ENCODE results near the gene ERO1B.
"Not testable (repeated sequence)": the region's sequence is repeated elsewhere in the genome, so short reads cannot be mapped to it uniquely, and the experiment has no call there.

The ERO1B gene

GRCh38 chr1:236315518-236315917 lies 33.8 kb upstream of the ERO1B start:
- Histone ChIP-seq H3K4me3 (ENCODE audit: low read depth, low read length) (no peak overlapping the region), H3K36me3 (ENCODE audit: control insufficient read depth, insufficient read depth, low read length) (no peaks in the 10 kb centered on the region), H3K27me3 (ENCODE audit: control insufficient read depth, insufficient read depth, low read length) (no peaks in the 10 kb centered on the region), H3K4me1 (ENCODE audit: control insufficient read depth, insufficient read depth, low read length) (peaks cover 13% of the 10 kb centered on the region), H3K27ac (ENCODE audit: low read depth, low read length) (no peak overlapping the region), H3K9ac (ENCODE audit: low read depth, low read length) (no peak overlapping the region), H3K9me3 (ENCODE audit: control insufficient read depth, insufficient read depth, low read length) (no peaks in the 10 kb centered on the region)

GRCh38 chr1:236315092-236315491 lies 33.3 kb upstream of the ERO1B start:
- H3K27me3 ChIP-seq (ENCODE audit: control insufficient read depth, insufficient read depth, low read length): no peaks in the 10 kb centered on the region
- H3K9ac ChIP-seq (ENCODE audit: low read depth, low read length): no peak overlapping the region
- H3K4me3 ChIP-seq (ENCODE audit: low read depth, low read length): no peak overlapping the region
- no peak overlapping the region for H3K27ac ChIP-seq (ENCODE audit: low read depth, low read length)
- no peaks in the 10 kb centered on the region for H3K36me3 ChIP-seq (ENCODE audit: control insufficient read depth, insufficient read depth, low read length)
- H3K4me1 ChIP-seq (ENCODE audit: control insufficient read depth, insufficient read depth, low read length): peaks cover 13% of the 10 kb centered on the region
- no peaks in the 10 kb centered on the region for H3K9me3 ChIP-seq (ENCODE audit: control insufficient read depth, insufficient read depth, low read length)

- not testable (repeated sequence) for H3K27ac ChIP-seq (ENCODE audit: low read depth, low read length); H3K36me3 ChIP-seq (ENCODE audit: control insufficient read depth, insufficient read depth, low read length); H3K9ac ChIP-seq (ENCODE audit: low read depth, low read length); H3K4me3 ChIP-seq (ENCODE audit: low read depth, low read length); H3K27me3 ChIP-seq (ENCODE audit: control insufficient read depth, insufficient read depth, low read length); H3K9me3 ChIP-seq (ENCODE audit: control insufficient read depth, insufficient read depth, low read length)
- peaks cover 13% of the 10 kb centered on the region for H3K4me1 ChIP-seq (ENCODE audit: control insufficient read depth, insufficient read depth, low read length)
Measured at GRCh38 chr1:236314050-236314449, 32.3 kb upstream of the ERO1B start.

- no peaks in the 10 kb centered on the region for H3K36me3 ChIP-seq (ENCODE audit: control insufficient read depth, insufficient read depth, low read length)
- no peak overlapping the region for H3K27ac ChIP-seq (ENCODE audit: low read depth, low read length)
- no peak overlapping the region for H3K4me3 ChIP-seq (ENCODE audit: low read depth, low read length)
- peaks cover 13% of the 10 kb centered on the region for H3K4me1 ChIP-seq (ENCODE audit: control insufficient read depth, insufficient read depth, low read length)
- H3K9me3 ChIP-seq (ENCODE audit: control insufficient read depth, insufficient read depth, low read length): no peaks in the 10 kb centered on the region
- no peak overlapping the region for H3K9ac ChIP-seq (ENCODE audit: low read depth, low read length)
- H3K27me3 ChIP-seq (ENCODE audit: control insufficient read depth, insufficient read depth, low read length): no peaks in the 10 kb centered on the region
Measured at GRCh38 chr1:236313427-236313826, 31.7 kb upstream of the ERO1B start.

- H3K27me3 ChIP-seq (ENCODE audit: control insufficient read depth, insufficient read depth, low read length): no peaks in the 10 kb centered on the region
- H3K36me3 ChIP-seq (ENCODE audit: control insufficient read depth, insufficient read depth, low read length): no peaks in the 10 kb centered on the region
- no peak overlapping the region for H3K27ac ChIP-seq (ENCODE audit: low read depth, low read length)
- peaks cover 13% of the 10 kb centered on the region for H3K4me1 ChIP-seq (ENCODE audit: control insufficient read depth, insufficient read depth, low read length)
- no peak overlapping the region for H3K4me3 ChIP-seq (ENCODE audit: low read depth, low read length)
- H3K9me3 ChIP-seq (ENCODE audit: control insufficient read depth, insufficient read depth, low read length): no peaks in the 10 kb centered on the region
- no peak overlapping the region for H3K9ac ChIP-seq (ENCODE audit: low read depth, low read length)
Measured at GRCh38 chr1:236311040-236311439, 29.3 kb upstream of the ERO1B start.

GRCh38 chr1:236308827-236309226 lies 27.1 kb upstream of the ERO1B start:
- Histone ChIP-seq H3K9me3 (ENCODE audit: control insufficient read depth, insufficient read depth, low read length) (no peaks in the 10 kb centered on the region), H3K27me3 (ENCODE audit: control insufficient read depth, insufficient read depth, low read length) (no peaks in the 10 kb centered on the region), H3K27ac (ENCODE audit: low read depth, low read length) (no peak overlapping the region), H3K36me3 (ENCODE audit: control insufficient read depth, insufficient read depth, low read length) (no peaks in the 10 kb centered on the region), H3K9ac (ENCODE audit: low read depth, low read length) (no peak overlapping the region), H3K4me1 (ENCODE audit: control insufficient read depth, insufficient read depth, low read length) (peaks cover 7% of the 10 kb centered on the region), H3K4me3 (ENCODE audit: low read depth, low read length) (no peak overlapping the region)

GRCh38 chr1:236307435-236307834 lies 25.7 kb upstream of the ERO1B start:
- H3K36me3 ChIP-seq (ENCODE audit: control insufficient read depth, insufficient read depth, low read length): no peaks in the 10 kb centered on the region
- H3K27ac ChIP-seq (ENCODE audit: low read depth, low read length): no peak overlapping the region
- no peaks in the 10 kb centered on the region for H3K4me1 ChIP-seq (ENCODE audit: control insufficient read depth, insufficient read depth, low read length)
- H3K27me3 ChIP-seq (ENCODE audit: control insufficient read depth, insufficient read depth, low read length): no peaks in the 10 kb centered on the region
- H3K9ac ChIP-seq (ENCODE audit: low read depth, low read length): no peak overlapping the region
- no peak overlapping the region for H3K4me3 ChIP-seq (ENCODE audit: low read depth, low read length)
- no peaks in the 10 kb centered on the region for H3K9me3 ChIP-seq (ENCODE audit: control insufficient read depth, insufficient read depth, low read length)

- H3K27me3 ChIP-seq (ENCODE audit: control insufficient read depth, insufficient read depth, low read length): no peaks in the 10 kb centered on the region
- no peak overlapping the region for H3K27ac ChIP-seq (ENCODE audit: low read depth, low read length)
- H3K36me3 ChIP-seq (ENCODE audit: control insufficient read depth, insufficient read depth, low read length): no peaks in the 10 kb centered on the region
- no peaks in the 10 kb centered on the region for H3K9me3 ChIP-seq (ENCODE audit: control insufficient read depth, insufficient read depth, low read length)
- H3K4me3 ChIP-seq (ENCODE audit: low read depth, low read length): no peak overlapping the region
- no peak overlapping the region for H3K9ac ChIP-seq (ENCODE audit: low read depth, low read length)
- peaks cover 7% of the 10 kb centered on the region for H3K4me1 ChIP-seq (ENCODE audit: control insufficient read depth, insufficient read depth, low read length)
Measured at GRCh38 chr1:236304682-236305081, 22.9 kb upstream of the ERO1B start.

GRCh38 chr1:236303675-236304074 lies 21.9 kb upstream of the ERO1B start:
- Histone ChIP-seq H3K4me1 (ENCODE audit: control insufficient read depth, insufficient read depth, low read length) (peaks cover 7% of the 10 kb centered on the region), H3K36me3 (ENCODE audit: control insufficient read depth, insufficient read depth, low read length) (no peaks in the 10 kb centered on the region), H3K27ac (ENCODE audit: low read depth, low read length) (no peak overlapping the region), H3K9ac (ENCODE audit: low read depth, low read length) (no peak overlapping the region), H3K4me3 (ENCODE audit: low read depth, low read length) (no peak overlapping the region), H3K27me3 (ENCODE audit: control insufficient read depth, insufficient read depth, low read length) (no peaks in the 10 kb centered on the region), H3K9me3 (ENCODE audit: control insufficient read depth, insufficient read depth, low read length) (no peaks in the 10 kb centered on the region)

- no peaks in the 10 kb centered on the region for H3K36me3 ChIP-seq (ENCODE audit: control insufficient read depth, insufficient read depth, low read length)
- H3K4me1 ChIP-seq (ENCODE audit: control insufficient read depth, insufficient read depth, low read length): peaks cover 7% of the 10 kb centered on the region
- H3K9ac ChIP-seq (ENCODE audit: low read depth, low read length): no peak overlapping the region
- H3K9me3 ChIP-seq (ENCODE audit: control insufficient read depth, insufficient read depth, low read length): no peaks in the 10 kb centered on the region
- H3K4me3 ChIP-seq (ENCODE audit: low read depth, low read length): no peak overlapping the region
- no peak overlapping the region for H3K27ac ChIP-seq (ENCODE audit: low read depth, low read length)
- no peaks in the 10 kb centered on the region for H3K27me3 ChIP-seq (ENCODE audit: control insufficient read depth, insufficient read depth, low read length)
Measured at GRCh38 chr1:236302941-236303340, 21.2 kb upstream of the ERO1B start.

GRCh38 chr1:236301958-236302335 lies 20.2 kb upstream of the ERO1B start:
- Histone ChIP-seq H3K9ac (ENCODE audit: low read depth, low read length) (no peak overlapping the region), H3K4me3 (ENCODE audit: low read depth, low read length) (no peak overlapping the region), H3K36me3 (ENCODE audit: control insufficient read depth, insufficient read depth, low read length) (no peaks in the 10 kb centered on the region), H3K4me1 (ENCODE audit: control insufficient read depth, insufficient read depth, low read length) (peaks cover 7% of the 10 kb centered on the region), H3K9me3 (ENCODE audit: control insufficient read depth, insufficient read depth, low read length) (no peaks in the 10 kb centered on the region), H3K27me3 (ENCODE audit: control insufficient read depth, insufficient read depth, low read length) (no peaks in the 10 kb centered on the region), H3K27ac (ENCODE audit: low read depth, low read length) (no peak overlapping the region)
